T-helper 2 cell (primary cell): ENCODE results near the gene BANK1.

ENCODE experiments used
- DNase-seq, 5 experiments: peaks; one replicate each; pipeline versions ENCODE4 v3.0.0 to v3.0.0-alpha.2; 2012 to 2022

The BANK1 gene

GRCh38 chr4:101823864-101824263, 33.3 kb downstream of the BANK1 start:
- no peak for DNase-seq

GRCh38 chr4:101824500-101824899, 34.0 kb downstream of the BANK1 start:
- no peak for DNase-seq

GRCh38 chr4:101825953-101826352, 35.4 kb downstream of the BANK1 start:
- no peak for DNase-seq

GRCh38 chr4:101831816-101832215, 41.3 kb downstream of the BANK1 start:
- no peak for DNase-seq

GRCh38 chr4:101833480-101833879, 43.0 kb downstream of the BANK1 start:
- DNase-seq = no peak

GRCh38 chr4:101835121-101835904, 44.8 kb downstream of the BANK1 start:
- DNase-seq = no peak

GRCh38 chr4:101843054-101843453, 52.5 kb downstream of the BANK1 start:
- DNase-seq = no peak

- no peak for DNase-seq
These were observed 56.0 kb downstream of the BANK1 start for GRCh38 chr4:101846550-101846949.

GRCh38 chr4:101850698-101851097, 60.2 kb downstream of the BANK1 start:
- DNase-seq = no peak

GRCh38 chr4:101851672-101852071, 61.1 kb downstream of the BANK1 start:
- DNase-seq = no peak

- no peak for DNase-seq
These were observed 62.5 kb downstream of the BANK1 start for GRCh38 chr4:101853028-101853427.

- DNase-seq = no peak
These were observed 63.2 kb downstream of the BANK1 start for GRCh38 chr4:101853691-101854090.

- no peak for DNase-seq
These were observed 64.7 kb downstream of the BANK1 start for GRCh38 chr4:101855239-101855638.

- no peak for DNase-seq
These were observed 65.6 kb downstream of the BANK1 start for GRCh38 chr4:101856149-101856548.

- no peak for DNase-seq
These were observed 66.6 kb downstream of the BANK1 start for GRCh38 chr4:101857176-101857575.

GRCh38 chr4:101858641-101859040, 68.1 kb downstream of the BANK1 start:
- DNase-seq = no peak

- DNase-seq = no peak
These were observed 72.1 kb downstream of the BANK1 start for GRCh38 chr4:101862595-101862994.

GRCh38 chr4:101864660-101865059, 74.1 kb downstream of the BANK1 start:
- DNase-seq = no peak

GRCh38 chr4:101865501-101866062, 75.1 kb downstream of the BANK1 start:
- no peak for DNase-seq

GRCh38 chr4:101870874-101871273, 80.3 kb downstream of the BANK1 start:
- no peak for DNase-seq

GRCh38 chr4:101871962-101872676, 81.6 kb downstream of the BANK1 start:
- DNase-seq = no peak

- no peak for DNase-seq
These were observed 95.0 kb downstream of the BANK1 start for GRCh38 chr4:101885574-101885973.

- DNase-seq = no peak
These were observed 96.3 kb downstream of the BANK1 start for GRCh38 chr4:101886826-101887225.

GRCh38 chr4:101888472-101888871, 97.9 kb downstream of the BANK1 start:
- DNase-seq = no peak
